ENCODE measurements around the gene SLC1A2. TPM values are rescaled to one million over a fixed set of nuclear protein-coding genes. Genes with fewer than 3 reads are reported as not detected.

SLC1A2 gene
- total RNA-seq, 1 donor from 2014 or later, result 4.9 TPM

DNA sequence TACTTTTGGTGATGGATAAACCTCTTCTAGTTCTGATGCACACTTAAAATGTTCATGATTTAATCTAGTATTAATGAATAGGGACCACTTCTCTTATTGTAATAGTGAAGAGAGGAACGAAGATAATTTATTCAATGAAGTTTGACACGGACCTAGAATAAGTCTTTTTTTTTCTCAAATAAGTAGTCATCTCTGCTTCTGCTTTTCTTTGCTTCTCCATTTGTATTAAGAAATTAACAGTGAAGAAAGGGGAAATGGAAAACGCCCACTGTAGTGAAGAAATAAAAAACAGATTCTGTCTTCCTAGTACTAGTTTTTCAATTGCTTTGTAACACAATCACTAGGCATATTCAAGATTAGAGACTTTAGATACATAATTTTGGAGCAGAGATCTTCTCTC, 207.4 kb downstream of the SLC1A2 start:
- Mint-ChIP-seq H3K27ac (no peak overlapping the region), H3K4me1 (no peaks in the 10 kb centered on the region), H3K4me3 (no peak overlapping the region), H3K9me3 (peaks cover 13% of the 10 kb centered on the region), H3K36me3 (no peaks in the 10 kb centered on the region), H3K27me3 (ENCODE audit: insufficient read depth, low read depth) (no peaks in the 10 kb centered on the region)
- H3K27ac ChIP-seq, result no peak overlapping the region
- no peaks in the 10 kb centered on the region for H3K9me3 ChIP-seq (ENCODE audit: low read depth)
- H4K20me1 ChIP-seq (ENCODE audit: low read depth), result no peaks in the 10 kb centered on the region
- H3K4me1 ChIP-seq, result no peaks in the 10 kb centered on the region
- H3K4me2 ChIP-seq, result no peak overlapping the region
- no peaks in the 10 kb centered on the region for H3K27me3 ChIP-seq
- no peak overlapping the region for H3K4me3 ChIP-seq
- no peak for DNase-seq (ENCODE audit: low spot score)
- no peaks in the 10 kb centered on the region for H3K36me3 ChIP-seq
- H3K79me2 ChIP-seq (ENCODE audit: low read depth), result no peaks in the 10 kb centered on the region
- no peak overlapping the region for H3K9ac ChIP-seq
- TF ChIP-seq EZH2phosphoT487 (IDR thresholded peaks at IDR 0.05) (no peak), EZH2 (IDR thresholded peaks at IDR 0.05) (no peak)
- TF ChIP-seq, protein P1, sequence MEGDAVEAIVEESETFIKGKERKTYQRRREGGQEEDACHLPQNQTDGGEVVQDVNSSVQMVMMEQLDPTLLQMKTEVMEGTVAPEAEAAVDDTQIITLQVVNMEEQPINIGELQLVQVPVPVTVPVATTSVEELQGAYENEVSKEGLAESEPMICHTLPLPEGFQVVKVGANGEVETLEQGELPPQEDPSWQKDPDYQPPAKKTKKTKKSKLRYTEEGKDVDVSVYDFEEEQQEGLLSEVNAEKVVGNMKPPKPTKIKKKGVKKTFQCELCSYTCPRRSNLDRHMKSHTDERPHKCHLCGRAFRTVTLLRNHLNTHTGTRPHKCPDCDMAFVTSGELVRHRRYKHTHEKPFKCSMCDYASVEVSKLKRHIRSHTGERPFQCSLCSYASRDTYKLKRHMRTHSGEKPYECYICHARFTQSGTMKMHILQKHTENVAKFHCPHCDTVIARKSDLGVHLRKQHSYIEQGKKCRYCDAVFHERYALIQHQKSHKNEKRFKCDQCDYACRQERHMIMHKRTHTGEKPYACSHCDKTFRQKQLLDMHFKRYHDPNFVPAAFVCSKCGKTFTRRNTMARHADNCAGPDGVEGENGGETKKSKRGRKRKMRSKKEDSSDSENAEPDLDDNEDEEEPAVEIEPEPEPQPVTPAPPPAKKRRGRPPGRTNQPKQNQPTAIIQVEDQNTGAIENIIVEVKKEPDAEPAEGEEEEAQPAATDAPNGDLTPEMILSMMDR (IDR thresholded peaks at IDR 0.05), result no peak
- no peaks in the 10 kb centered on the region for H3F3A ChIP-seq (ENCODE audit: low read depth)
- no peak overlapping the region for H2AFZ ChIP-seq (replicated peaks)

DNA sequence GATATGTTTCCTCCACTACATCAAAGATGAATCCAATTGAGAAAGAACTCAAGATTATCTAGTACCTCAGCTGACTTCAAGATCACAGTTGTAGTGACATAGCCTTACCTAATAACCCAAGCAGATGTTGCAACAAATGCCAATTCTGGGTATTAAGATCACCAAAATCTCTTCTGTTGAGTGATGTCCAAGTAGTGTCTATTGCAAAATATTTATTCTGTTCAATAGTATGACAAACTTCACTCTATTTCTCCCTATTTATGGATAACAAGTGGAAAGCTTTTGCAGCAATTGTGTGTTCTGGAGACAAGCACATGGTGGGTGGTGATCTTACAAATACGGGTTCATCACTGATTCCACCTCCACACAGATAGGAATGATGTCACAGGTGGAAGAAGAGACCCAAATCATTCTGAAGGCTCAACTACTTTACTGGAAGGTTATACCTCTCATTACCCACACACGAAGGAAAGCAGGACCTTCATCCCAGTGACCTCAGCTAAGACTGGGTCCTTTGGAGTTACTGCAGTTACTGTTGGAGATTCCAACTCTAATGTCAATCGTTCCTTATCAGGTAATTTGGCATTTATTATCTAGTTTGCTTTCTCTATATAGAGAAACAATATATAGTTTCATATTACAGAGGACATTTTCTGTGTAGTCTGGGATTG, 208.3 kb downstream of the SLC1A2 start:
- H3K27me3 ChIP-seq, result no peaks in the 10 kb centered on the region
- H3K9me3 Mint-ChIP-seq, result peaks cover 13% of the 10 kb centered on the region
- no peaks in the 10 kb centered on the region for H4K20me1 ChIP-seq (ENCODE audit: low read depth)
- H3K4me2 ChIP-seq, result no peak overlapping the region
- H3K9me3 ChIP-seq (ENCODE audit: low read depth), result no peaks in the 10 kb centered on the region
- H3K4me1 ChIP-seq, result no peaks in the 10 kb centered on the region
- no peak overlapping the region for H3K4me3 ChIP-seq
- H3K27ac ChIP-seq, result no peak overlapping the region
- no peak overlapping the region for H3K9ac ChIP-seq
- TF ChIP-seq, protein P1 (IDR thresholded peaks at IDR 0.05), result no peak
- no peak for TF ChIP-seq EZH2phosphoT487 (IDR thresholded peaks at IDR 0.05)
- TF ChIP-seq EZH2 (IDR thresholded peaks at IDR 0.05), result no peak
- no peaks in the 10 kb centered on the region for H3K27me3 Mint-ChIP-seq (ENCODE audit: insufficient read depth, low read depth)
- no peaks in the 10 kb centered on the region for H3K36me3 ChIP-seq
- H3K4me3 Mint-ChIP-seq, result no peak overlapping the region
- H2AFZ ChIP-seq (replicated peaks), result no peak overlapping the region
- no peaks in the 10 kb centered on the region for H3K79me2 ChIP-seq (ENCODE audit: low read depth)
- no peak overlapping the region for H3K27ac Mint-ChIP-seq
- no peaks in the 10 kb centered on the region for H3F3A ChIP-seq (ENCODE audit: low read depth)
- DNase-seq (ENCODE audit: low spot score), result no peak
- no peaks in the 10 kb centered on the region for H3K36me3 Mint-ChIP-seq
- H3K4me1 Mint-ChIP-seq, result peaks cover 8% of the 10 kb centered on the region

DNA sequence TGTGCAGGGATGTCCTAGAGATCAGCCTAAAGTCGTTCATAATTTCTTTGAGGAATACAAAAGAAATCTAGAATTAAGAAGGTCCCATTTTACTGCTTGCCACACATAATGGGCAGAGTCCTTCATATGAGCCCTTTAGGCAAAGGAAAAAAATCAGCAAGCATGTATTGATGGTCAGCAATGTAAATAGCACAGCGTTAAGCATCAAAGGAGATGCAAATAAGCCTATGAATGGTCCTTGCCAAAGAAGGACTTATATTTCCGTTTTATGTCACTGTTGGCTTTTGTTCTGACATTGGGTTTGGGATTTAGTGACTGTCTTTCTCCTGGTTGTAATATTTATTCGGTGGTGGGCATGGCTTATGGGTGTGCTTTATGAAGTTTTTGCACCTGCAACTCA, 210.6 kb downstream of the SLC1A2 start:
- TF ChIP-seq EZH2phosphoT487 (IDR thresholded peaks at IDR 0.05) (no peak), EZH2 (IDR thresholded peaks at IDR 0.05) (no peak)
- TF ChIP-seq, protein P1 (IDR thresholded peaks at IDR 0.05), result no peak

More for the DNA sequence above, 210.6 kb downstream of the SLC1A2 start:
- H3K9ac ChIP-seq, result no peak overlapping the region
- no peaks in the 10 kb centered on the region for H3K9me3 ChIP-seq (ENCODE audit: low read depth)
- H3K27ac Mint-ChIP-seq, result no peak overlapping the region
- no peak overlapping the region for H3K4me3 Mint-ChIP-seq
- H3K27ac ChIP-seq, result no peak overlapping the region
- no peak overlapping the region for H3K4me2 ChIP-seq
- peaks cover 13% of the 10 kb centered on the region for H3K9me3 Mint-ChIP-seq
- no peaks in the 10 kb centered on the region for H3K79me2 ChIP-seq (ENCODE audit: low read depth)
- no peak for DNase-seq (ENCODE audit: low spot score)
- no peaks in the 10 kb centered on the region for H3K36me3 Mint-ChIP-seq
- H3K4me1 ChIP-seq, result no peaks in the 10 kb centered on the region
- H3K36me3 ChIP-seq, result no peaks in the 10 kb centered on the region
- H3K27me3 ChIP-seq, result no peaks in the 10 kb centered on the region
- no peaks in the 10 kb centered on the region for H3F3A ChIP-seq (ENCODE audit: low read depth)
- no peaks in the 10 kb centered on the region for H3K27me3 Mint-ChIP-seq (ENCODE audit: insufficient read depth, low read depth)
- no peak overlapping the region for H3K4me3 ChIP-seq
- H2AFZ ChIP-seq (replicated peaks), result no peak overlapping the region
- H4K20me1 ChIP-seq (ENCODE audit: low read depth), result no peaks in the 10 kb centered on the region
- H3K4me1 Mint-ChIP-seq, result peaks cover 26% of the 10 kb centered on the region

Measured in neural progenitor cell (in vitro differentiated cells).